NCI-H146 treated with DMSO at 0.1 percent for 48 hours (cell line): ENCODE data around the gene CDKAL1.

ENCODE experiments used
- DNase-seq: peaks from one replicate; lab custom pipeline; 2025; ENCODE audit not compliant: unreplicated experiment; lab: John Stamatoyannopoulos, UW

Gene CDKAL1

GRCh38 chr6:20789162-20789561 is 254.9 kb downstream of the CDKAL1 start:
- DNase-seq: no peak

DNA sequence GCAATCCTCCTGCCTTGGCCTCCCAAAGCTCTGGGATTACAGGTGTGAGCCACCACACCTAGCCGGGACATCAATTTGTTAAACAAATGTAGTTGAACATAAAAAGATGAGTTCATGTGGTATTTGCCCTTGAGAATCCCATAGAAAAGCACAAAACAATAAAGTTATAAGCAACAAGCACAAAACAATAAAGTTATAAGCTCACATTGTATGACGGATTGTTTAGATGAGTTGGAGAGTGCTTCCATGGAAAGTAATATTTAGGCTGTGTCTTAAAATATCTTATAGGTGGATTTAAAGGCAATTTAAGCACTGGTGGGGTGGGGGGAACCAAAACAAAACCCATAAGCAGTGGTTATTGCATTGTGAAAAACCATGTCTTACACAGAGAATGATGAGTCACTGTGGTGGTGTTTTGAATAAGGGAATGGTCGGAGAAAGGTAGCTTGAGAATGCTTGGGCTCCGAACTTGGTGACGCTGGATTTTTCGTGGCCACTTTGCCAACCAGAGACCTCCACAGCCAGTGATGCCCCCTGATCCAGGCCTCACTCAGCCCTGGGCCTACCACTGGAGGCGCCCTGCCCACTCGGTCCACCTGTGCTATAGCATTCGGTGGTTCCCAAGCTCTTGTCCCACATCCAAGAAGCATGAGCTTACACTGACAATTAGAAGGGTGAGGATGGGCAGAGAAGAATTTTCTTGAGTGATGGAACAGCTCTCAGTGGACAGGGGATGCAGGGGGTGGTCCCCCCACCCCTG is 256.0 kb downstream of the CDKAL1 start:
- no peak for DNase-seq

DNA sequence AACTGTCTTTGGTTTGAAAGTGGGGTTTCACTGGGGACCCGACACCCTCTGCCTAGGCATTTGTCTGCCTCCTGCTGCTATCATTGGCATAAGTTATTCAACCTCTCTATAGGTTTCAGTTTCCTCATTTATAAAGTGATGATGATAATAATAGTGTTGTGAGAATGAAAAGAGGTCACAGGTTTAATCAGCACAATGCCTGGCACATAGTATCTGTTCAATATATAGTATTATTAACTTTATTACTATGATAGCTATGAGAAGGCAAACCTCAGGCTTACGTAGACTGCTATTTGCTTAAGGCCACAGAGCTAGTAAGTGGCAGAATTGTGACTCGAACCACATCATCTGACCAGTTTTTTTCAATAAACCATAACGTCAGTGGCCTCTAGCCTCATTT is 256.8 kb downstream of the CDKAL1 start:
- no peak for DNase-seq

DNA sequence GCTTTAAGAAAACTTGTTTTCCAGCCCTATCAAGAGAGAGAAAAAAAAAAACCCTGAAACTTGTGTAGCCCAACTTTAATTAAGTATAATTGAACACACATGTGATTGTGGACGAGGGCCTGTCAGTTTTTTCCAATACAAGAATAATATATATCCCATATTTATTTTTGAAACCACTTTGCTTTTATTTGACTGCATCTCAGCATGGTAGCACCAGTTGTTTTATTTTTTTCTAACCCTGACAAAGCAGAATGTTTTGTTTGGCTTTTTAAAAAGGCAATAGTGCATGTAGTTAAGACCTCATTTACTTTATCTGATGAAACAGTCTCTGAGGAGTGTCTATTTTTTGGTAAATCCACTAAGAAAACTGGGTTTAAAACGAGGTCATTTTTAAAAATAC is 257.7 kb downstream of the CDKAL1 start:
- DNase-seq: peak; percentile 67

DNA sequence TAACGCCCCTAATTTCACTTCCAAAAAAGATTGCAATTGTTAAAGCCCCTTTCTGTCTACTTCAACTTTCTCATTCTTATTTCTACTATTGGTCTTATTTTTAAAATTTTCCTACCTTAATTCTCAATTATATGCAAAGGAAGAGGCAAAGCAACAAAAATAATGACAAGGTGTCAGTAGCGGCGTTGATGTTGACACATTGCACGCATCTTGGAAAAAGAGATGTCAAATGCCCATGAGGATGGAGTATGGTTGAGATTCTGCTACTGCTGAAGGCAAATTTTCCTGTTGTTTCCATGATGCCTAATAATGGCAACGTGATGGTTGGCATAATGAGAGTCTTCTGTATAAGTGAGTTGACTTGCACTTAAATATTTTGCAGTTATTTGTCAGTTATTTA is 258.9 kb downstream of the CDKAL1 start:
- DNase-seq: no peak

GRCh38 chr6:20797597-20797996 is 263.3 kb downstream of the CDKAL1 start:
- no peak for DNase-seq

DNA sequence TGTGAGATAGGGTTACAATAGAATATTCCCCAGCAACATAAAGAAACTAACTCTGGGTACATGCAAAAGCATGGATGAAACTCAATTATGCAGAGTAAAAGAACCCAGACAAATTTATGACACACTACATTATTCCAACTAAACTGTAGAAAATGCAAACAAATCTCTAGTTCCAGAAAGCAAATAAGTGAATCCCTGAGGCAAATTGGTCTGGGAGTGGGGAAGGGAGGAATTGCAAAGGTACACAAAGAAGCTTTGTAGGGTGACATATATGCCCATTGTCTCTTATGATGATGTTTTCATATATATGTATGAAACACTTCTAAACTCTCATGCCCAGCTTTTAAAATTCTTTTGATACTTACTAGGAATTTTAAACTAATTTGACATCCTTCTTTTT is 266.0 kb downstream of the CDKAL1 start:
- DNase-seq: peak; percentile 27

DNA sequence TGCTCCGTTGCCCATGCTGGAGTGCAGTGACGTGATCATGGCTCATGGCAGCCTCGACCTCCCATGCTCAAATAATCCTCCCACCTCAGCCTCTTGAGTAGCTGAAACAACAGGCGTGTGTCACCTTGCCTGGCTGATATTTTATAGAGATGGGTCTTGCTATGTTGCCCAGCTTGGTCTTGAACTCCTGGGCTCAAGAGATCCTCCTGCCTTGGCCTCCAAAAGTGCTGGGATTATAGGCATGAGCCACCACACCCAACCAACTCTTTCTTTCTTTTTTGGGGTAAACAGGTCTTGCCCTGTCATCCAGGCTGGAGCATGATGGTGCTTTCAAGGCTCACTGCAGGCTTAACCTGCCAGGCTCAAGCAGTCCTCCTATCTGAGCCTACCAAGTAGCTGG is 266.4 kb downstream of the CDKAL1 start:
- DNase-seq: no peak

DNA sequence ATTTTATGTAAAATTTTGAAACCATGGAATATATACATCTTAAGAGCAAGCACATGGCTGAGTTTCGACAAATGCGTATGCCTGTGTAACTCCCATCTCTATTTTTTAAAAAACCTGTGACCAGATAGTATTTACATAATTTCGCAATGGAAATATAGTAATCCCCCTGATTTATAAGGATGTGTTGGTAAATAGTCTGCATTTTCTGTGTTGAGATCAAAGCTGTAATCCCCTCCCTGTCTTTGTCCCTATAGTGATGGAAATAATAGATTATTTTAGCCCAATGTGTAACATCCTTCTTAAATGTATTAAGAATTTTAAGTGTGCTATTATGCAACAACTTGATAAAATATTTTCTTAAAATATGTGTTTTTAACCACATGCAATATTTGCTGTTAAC is 267.3 kb downstream of the CDKAL1 start:
- DNase-seq: no peak

GRCh38 chr6:20802596-20802995 is 268.3 kb downstream of the CDKAL1 start:
- no peak for DNase-seq

- no peak for DNase-seq
Measured at GRCh38 chr6:20805021-20805420, 270.8 kb downstream of the CDKAL1 start.

DNA sequence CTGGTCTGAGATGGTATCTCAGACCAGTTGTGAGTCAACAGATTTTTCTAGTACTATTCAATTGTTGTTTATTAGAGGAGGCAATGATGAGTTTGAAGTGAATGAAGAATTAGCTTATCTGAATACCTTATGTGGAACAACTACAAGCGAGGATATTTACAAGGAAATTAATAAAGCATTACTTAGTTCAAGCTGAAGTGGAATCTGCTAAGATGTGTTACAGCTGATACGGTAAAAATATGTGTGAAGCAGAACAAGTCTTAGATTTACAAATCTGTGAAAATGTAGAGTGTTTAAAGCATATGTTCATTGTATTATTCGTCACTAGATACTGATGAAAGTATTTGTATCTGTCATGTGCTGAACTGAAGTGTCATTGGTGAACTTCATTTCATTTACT is 272.4 kb downstream of the CDKAL1 start:
- DNase-seq: no peak

DNA sequence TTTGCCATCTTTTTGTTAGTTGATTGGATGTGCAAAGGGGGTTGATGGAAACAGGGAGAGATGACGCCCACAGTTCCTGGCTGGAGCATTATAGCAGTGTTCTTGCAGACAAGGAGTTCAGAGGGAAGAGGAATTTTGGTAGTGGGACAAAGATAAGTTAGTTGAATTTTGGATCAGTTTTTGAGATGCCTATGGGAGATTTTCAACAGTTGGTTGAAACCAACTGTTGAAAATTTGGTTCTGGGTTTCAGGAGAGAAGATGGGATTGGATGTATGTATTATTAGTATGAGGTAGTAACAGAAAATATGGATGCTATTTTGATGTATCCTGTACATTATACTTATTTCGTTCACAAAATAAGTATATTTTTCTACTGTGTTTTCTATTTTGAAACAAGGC is 274.2 kb downstream of the CDKAL1 start:
- no peak for DNase-seq

DNA sequence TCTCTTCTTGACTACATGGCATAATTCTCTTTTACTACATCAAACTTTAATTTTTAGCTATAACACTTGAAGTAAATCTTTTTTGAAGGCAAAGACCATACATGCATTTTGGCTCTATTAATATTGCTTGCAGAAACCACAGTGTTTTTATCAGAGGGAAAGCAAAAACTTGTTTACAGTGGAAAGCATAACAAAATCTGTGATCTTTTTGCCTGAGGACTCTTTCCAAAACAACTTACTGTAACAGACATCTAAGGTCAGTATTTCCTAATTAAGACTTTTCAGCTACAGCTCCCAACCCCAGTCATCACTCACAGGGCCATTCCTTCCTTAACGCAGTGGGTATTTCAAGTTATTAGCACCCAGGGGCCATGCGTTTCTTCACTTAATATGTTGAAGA is 274.7 kb downstream of the CDKAL1 start:
- no peak for DNase-seq

- DNase-seq: no peak
Measured at GRCh38 chr6:20810727-20811108, 276.5 kb downstream of the CDKAL1 start.

- peak; percentile 22 for DNase-seq
Measured at GRCh38 chr6:20811109-20811761, 277.0 kb downstream of the CDKAL1 start.

DNA sequence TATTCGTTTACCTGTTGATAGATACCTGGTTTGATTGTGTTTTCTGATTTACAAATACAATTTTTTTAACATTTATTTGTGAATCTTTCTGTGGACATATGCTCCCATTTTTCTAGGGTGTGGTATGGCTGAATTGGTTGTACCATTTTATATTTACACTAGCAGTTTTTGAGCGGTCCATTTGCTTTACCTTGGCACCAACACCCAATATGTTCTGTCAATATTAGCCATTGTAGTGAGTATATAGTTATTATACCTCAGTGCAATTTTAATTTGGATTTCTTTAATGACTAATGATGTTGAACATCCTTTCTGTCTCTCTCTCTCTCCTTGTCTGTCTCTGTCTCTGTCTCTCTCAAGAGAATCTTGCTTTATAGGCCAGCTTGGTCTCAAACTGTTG is 278.5 kb downstream of the CDKAL1 start:
- no peak for DNase-seq

GRCh38 chr6:20814494-20814893 is 280.2 kb downstream of the CDKAL1 start:
- DNase-seq: no peak

DNA sequence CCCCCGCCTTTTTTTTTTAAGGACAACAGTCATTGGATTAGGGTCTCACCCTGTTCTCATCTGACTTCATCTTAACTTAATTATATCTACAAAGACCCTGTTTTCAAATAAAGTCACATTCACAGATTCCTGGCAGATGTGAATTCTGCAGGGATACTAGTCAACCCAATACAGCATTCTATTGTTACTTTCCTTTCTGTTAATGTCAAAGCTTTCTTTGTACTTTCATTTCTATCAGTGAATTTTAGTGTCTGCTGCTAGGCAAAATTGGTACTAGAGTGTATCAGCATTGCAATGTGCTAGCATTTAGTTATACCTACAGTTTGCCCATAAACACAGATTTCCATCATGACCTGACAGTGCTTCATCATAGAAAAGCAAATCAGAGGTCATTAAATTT is 281.9 kb downstream of the CDKAL1 start:
- no peak for DNase-seq

GRCh38 chr6:20817806-20818320 is 283.6 kb downstream of the CDKAL1 start:
- no peak for DNase-seq

DNA sequence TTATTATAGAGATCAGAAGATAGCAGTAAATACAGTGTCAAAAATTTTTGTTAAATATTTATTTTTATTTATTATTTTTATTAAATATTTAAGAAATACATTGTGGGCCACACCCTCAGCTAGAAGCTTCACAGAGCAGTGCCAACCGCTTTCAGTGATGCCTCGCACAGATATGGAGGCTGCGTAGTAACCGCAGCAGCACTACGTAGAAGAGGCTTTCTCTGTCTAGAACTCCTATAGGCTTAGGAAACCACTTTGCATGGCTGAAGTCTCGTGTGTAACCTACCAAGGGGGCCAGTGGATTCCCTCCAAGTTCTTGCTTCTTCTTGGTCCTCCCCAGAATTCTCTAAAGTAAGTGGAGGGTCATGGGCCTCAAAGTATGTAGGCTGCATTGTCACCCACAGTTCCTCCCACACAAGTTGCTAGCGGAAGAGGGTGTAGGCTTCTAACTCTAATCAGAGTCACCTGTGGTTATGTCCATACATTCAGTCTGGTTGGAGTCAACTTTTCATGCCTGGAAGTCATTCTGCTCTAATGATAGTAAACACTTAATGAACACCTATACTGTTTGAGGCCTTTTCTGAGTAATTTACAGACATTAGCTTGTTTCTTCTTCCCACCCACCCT is 285.6 kb downstream of the CDKAL1 start:
- DNase-seq: no peak

- DNase-seq: no peak
Measured at GRCh38 chr6:20826378-20826777, 292.1 kb downstream of the CDKAL1 start.
